Activated CD8-positive, alpha-beta memory T cell treated with anti-CD3 and anti-CD28 coated beads, Interleukin-2, amount 50 U/mL, for 1 hour (primary cell): ENCODE results near the gene EEF1E1.

Source experiments
- DNase-seq: peaks from one replicate; pipeline ENCODE4 v3.0.0-alpha.2; 2020; ENCODE audit errors: extremely low read depth

EEF1E1 gene

DNA sequence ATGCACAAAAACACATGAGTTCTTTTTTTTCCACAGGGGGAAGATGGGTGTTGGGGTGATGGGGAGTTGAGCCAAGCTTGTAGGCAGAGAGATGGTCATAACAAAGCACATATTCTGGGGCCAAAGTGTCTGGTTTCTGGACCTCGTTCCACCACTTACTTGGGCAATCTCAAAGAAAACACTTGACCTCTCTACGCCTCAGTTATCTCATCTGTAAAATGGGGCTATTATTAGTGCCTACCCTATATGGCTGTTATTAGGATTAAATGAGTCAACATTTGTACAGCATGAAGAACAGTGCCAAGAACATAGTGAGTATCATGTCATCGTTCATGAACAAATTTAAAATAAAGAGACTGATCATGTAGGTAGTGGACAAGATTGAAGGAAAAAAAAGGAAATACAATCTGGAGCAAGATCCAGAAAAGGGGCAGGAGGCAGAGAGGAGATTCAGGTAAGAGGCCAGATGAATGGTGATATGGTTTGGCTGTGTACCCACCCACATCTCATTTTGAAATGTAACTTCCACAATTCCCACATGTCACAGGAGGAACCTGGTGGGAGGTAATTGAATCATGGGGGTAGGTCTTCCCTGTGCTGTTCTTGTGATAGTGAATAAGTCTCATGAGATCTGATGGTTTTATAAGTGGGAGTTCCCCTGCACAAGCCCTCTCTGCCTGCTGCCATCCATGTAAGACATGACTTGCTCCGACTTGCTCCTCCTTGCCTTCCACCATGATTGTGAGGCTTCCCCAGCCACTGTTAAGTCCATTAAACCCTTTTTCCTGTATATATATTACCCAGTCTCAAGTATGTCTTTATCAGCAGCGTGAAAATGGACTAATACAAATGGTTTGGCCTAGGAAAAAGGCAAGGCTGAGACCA lies 14.2 kb downstream of the EEF1E1 start:
- DNase-seq = no peak

DNA sequence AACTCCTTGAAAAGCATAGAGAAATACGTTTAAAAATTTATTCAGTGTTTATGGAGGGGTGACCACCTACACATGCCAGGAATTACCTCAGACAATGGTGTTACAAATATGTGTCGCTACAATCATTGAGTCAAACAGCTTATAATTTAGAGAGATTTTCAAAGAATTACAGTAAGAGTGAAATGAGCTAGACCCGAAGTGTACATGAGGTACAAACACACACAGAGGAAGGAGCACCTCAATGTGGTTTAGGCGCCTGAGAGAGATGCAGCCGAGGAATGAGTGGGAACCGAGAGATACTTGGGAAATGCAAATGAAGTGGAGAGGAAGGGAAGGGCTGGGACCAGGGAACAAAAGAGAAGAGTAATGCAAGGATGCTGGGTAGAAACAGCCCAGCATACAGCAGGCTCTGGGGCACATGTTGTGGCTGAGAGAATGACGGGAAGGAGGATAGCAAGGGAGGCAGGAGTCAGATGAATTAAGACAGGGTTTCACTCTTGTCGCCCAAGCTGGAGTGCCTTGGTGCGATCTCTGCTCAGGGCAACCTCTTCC lies 15.5 kb downstream of the EEF1E1 start:
- no peak for DNase-seq

DNA sequence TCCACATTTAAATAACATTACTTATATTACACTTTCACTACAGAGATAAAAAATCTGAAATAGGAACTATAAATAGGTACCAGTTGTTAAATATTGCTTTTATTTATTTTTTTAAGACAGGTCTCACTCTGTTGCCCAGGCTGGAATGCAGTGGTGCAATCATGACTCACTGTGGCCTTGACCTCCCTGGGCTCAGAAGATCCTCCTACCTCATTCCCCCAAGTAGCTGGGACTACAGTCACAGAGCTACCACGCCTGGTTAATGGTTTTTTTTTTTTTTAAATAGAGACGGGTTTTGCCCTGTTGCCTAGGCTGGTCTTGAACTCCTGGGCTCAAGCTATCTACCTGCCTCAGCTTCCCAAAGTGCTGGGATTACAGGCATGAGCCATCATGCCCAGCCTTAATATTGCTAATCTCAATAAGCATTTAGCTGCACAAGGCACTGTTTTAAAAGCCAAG lies 17.3 kb downstream of the EEF1E1 start:
- DNase-seq = no peak

DNA sequence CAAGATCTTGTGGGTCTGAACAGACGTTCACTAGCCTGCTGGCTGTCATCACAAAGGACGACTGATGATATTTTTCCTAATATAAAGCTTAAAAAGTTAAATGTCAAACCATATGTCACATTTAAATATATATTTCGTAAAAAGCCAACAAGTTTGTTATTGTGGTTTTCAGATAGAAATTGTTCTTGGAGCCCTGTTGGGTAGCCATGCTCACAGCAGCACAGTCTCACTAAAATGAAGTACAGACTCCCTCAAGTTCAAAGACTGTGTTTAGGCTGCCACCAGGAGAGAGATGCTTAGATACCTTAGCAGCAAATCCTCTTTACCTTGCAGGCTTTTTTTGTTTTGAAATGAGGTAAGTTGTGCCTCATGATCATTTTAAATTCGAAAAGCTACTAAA lies 17.8 kb downstream of the EEF1E1 start:
- DNase-seq = no peak

DNA sequence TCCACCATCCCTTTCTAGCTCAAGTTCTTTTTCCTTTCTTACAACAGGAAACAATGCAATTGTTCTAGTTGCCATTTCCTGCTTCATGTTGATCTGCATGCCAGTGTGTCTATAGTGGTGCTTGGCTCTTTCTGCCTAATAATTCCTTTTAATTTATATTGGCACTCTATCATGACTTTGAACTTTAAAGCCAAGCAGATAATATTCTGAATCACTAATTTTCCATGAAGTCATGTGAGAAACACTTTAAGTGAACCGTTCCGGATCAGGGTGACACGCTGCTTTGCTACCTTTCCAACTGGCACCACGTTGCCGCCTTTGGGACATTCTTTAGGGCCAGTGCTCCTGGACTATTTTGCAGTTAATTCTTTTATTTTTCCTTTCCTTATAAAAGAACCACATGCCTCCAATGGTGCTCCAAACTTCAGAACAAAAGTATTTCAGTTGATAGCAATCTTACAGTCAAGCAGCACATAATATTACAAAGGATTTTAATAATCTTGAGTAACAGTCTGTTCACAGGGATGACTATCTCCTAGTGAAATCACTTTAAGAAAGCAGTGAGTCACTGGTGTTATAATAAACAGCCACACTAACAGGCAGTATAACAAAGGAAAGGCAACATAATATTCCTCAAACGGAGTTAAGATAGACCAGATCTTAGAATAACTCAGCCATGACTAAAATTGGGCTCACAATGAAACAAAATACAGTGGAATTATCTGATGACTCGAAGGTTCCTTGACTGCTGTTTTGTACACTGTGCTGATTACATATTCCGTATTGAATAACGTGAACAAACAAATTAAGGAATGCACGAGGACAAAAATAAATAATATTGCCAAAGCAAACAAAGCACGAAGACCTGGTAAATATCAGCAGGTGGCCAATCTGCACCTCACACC lies 19.1 kb downstream of the EEF1E1 start:
- DNase-seq = no peak

DNA sequence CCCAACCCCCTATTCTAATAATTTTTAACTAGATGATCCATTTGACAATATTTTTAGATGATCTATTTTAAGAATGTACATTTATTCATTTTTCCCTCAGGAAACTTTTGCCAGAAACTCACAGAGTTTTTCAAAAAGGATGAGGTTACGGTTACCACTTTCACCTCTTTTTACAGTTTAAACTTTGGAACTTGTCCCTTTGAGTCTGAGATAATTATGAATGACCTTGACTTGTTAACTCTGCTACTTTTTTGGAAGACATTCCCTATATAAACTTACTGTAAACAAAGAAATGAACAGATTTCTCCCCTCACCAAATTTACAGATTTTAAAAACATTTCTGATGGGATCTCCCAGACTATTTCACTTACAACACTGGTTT lies 19.8 kb downstream of the EEF1E1 start:
- no peak for DNase-seq

GRCh38 chr6:8080362-8081151 lies 21.8 kb downstream of the EEF1E1 start:
- DNase-seq = no peak

- no peak for DNase-seq
Measured at GRCh38 chr6:8079126-8079525, 23.2 kb downstream of the EEF1E1 start.

GRCh38 chr6:8077991-8078390 lies 24.4 kb downstream of the EEF1E1 start:
- no peak for DNase-seq

GRCh38 chr6:8075704-8076103 lies 26.6 kb downstream of the EEF1E1 start:
- no peak for DNase-seq

- DNase-seq = no peak
Measured at GRCh38 chr6:8075185-8075584, 27.2 kb downstream of the EEF1E1 start.

DNA sequence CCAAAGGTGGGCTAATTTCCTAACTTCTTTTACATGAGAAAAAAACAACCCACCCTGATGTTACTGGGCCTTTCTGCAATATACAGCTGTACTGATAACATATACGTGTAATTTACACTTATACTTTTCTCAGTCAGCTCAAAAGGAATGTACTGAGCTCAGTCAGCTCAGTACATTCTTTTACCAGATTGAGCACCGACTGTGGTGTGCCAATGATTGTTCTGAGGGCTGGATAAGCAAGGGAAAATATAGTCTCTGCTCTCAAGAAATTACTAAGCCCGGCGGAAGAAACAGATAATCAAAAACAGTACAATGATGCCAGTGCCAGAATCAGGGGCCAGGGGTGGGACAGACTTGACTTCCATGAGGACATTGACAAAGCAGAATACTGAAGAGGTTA lies 28.1 kb downstream of the EEF1E1 start:
- DNase-seq = no peak

- no peak for DNase-seq
Measured at GRCh38 chr6:8073758-8074157, 28.6 kb downstream of the EEF1E1 start.

- no peak for DNase-seq
Measured at GRCh38 chr6:8070718-8071117, 31.6 kb downstream of the EEF1E1 start.

DNA sequence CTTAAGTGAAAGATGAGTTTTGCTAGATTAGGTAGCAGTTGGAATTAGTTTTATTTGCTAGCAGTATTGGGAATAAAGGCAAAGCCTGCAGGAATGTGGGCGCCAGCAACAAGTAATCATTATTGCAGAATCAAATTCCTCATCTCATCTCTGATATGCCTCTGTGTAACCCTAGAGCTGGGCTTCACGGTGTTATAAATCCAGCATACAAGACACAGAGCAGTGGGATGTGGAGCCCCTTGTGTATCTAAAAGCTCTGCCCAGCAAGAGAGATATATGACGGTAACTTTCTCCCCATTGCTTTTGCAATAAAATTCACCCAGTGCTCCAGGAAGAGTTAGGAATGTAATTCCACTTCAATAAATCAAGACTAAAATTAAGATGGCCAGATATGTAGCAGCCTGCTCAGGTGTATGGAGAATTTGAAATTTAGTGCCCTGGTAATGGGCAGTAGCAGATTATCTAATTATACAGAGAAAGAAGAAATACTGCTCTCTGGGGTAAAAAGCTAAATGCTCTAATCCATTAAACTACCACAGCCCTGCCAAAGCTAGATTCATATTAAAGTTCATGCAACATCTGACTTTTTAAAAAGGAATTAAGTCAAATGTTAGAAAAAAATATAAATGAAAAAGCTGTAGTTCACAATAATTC lies 32.6 kb downstream of the EEF1E1 start:
- no peak for DNase-seq

GRCh38 chr6:8069151-8069550 lies 33.2 kb downstream of the EEF1E1 start:
- no peak for DNase-seq

- DNase-seq = no peak
Measured at GRCh38 chr6:8066108-8066507, 36.2 kb downstream of the EEF1E1 start.

DNA sequence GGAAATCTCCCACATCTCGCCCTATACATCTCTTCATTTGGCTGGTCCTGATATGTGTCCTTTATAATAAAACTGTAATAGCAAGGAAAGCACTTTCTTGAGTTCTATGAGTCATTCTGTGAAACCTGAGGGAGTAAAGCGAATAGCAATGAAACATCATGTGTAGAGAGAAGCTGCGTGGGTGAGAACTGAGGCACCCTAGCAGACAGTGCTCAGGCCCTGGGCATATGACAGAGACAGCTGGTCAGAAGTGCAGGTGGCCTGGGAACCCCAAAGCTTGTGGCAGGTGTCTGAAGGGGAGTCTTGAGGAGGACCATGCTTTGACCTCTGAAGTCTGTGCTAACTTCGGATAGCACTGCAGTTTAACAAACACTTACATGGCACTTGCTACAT lies 36.8 kb downstream of the EEF1E1 start:
- DNase-seq = no peak

DNA sequence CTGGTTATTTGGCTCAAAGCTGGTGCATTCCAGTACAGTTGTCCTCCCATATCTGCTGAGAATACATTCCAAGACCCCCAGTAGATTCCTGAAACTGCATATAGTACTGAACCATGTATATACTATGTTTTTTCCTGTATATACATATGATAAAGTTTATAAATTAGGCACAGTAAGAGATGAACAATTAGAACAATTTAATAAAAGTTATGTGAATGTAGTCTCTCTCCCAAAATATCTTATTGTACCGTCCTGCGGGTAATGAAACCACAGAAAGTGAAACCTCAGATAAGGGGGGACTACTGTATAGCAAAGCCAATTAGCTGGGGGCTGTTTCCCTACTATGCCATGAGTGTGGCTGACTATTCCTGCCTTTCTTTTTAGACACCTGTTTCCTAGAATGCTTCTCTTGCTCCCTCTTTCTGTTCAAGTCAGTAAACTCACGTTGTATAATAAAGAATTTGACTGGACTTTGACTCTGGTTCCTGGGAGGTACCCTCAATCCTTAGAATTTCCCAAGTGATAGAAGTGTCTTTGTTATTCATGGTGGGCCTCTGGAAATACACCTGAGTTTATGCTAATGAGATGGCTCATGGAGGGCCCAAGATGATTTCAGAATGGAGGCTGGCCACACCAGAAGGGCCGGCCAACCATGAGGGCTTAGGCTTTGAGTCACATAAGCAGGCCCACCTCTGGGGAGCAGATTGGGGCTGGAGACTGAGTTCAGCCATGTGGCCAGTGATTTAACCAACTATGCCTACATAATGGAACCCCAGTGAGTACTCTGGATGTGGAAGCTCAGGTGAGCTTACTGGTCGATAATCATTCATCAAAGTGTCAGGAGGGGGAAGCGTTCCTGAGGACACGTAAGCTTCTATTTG lies 37.5 kb downstream of the EEF1E1 start:
- DNase-seq = no peak
